ENCODE results near the gene TGFBR3. TPM values are rescaled to one million over a fixed set of nuclear protein-coding genes. Genes with fewer than 3 reads are reported as not detected.

The TGFBR3 gene
- total RNA-seq, 1 experiment from 2014 or later = 4.2 TPM

DNA sequence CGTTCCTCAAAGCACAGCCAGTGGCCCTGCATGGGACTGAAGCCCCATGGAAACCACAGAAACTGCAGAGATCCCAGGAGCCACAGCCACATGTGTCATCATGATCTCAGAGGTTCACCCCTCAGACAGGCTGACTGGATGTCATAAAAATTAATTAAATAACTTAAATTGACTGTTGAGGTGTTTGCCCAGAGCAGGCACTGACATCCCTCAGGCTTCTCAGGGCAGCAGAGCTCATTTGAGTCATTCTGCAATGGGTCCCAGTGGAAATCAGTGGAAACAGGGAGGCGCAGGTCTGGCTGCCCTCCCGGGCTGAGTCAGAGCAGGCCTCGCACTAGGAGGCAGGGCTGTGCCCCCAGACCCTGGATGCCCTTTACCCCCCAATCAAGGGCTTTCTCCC lies 250.2 kb downstream of the TGFBR3 start (continued):
- TF ChIP-seq PRRX2 (CRISPR knock-in tag; IDR thresholded peaks at IDR 0.05) (no peak), GABPB1 (CRISPR knock-in tag; IDR thresholded peaks at IDR 0.05) (no peak)

DNA sequence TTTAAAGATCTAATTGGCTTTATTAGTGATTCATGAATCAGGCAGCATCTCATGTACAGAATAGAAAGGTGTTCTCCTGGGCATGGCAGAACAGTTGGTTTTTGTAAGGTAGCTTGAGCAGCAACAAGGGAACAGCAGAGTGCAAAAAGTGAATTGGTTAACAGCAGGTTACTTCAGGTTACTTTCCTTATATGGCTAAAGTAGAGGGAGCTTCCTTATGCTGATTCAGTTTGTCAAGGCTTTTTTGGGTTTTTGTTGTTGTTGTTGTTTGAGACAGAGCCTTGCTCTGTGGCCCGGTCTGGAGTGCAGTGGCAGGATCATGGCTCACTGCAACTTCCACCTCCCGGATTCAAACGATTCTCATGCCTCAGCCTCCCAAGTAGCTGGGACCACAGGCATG lies 252.5 kb downstream of the TGFBR3 start:
- H3K9me3 Mint-ChIP-seq = peaks cover 15% of the 10 kb centered on the region
- DNase-seq (ENCODE audit: low spot score) (no peak), ATAC-seq (peak; percentile 55)
- ChIA-PET POLR2A (no interaction called here), CTCF (interaction anchor here (0.6 kb wide), 1 partner anchor 130 kb away, joined by 3 read pairs; no protein-coding TSS in a partner anchor)
- H3K27me3 Mint-ChIP-seq (ENCODE audit: low read depth) = no peaks in the 10 kb centered on the region
- peaks cover 21% of the 10 kb centered on the region for H3K4me1 Mint-ChIP-seq
- H3K27ac Mint-ChIP-seq = no peak overlapping the region; the same call in 1 of the 2 replicates
- TF ChIP-seq NFYB (CRISPR knock-in tag; conservative IDR thresholded peaks at IDR 0.05; ENCODE audit: low read depth) = no peak
- no peak for TF ChIP-seq GABPB1 (CRISPR knock-in tag; IDR thresholded peaks at IDR 0.05)
- TF ChIP-seq, protein P1, sequence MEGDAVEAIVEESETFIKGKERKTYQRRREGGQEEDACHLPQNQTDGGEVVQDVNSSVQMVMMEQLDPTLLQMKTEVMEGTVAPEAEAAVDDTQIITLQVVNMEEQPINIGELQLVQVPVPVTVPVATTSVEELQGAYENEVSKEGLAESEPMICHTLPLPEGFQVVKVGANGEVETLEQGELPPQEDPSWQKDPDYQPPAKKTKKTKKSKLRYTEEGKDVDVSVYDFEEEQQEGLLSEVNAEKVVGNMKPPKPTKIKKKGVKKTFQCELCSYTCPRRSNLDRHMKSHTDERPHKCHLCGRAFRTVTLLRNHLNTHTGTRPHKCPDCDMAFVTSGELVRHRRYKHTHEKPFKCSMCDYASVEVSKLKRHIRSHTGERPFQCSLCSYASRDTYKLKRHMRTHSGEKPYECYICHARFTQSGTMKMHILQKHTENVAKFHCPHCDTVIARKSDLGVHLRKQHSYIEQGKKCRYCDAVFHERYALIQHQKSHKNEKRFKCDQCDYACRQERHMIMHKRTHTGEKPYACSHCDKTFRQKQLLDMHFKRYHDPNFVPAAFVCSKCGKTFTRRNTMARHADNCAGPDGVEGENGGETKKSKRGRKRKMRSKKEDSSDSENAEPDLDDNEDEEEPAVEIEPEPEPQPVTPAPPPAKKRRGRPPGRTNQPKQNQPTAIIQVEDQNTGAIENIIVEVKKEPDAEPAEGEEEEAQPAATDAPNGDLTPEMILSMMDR (IDR thresholded peaks at IDR 0.05) = no peak
- TF ChIP-seq, protein P2, sequence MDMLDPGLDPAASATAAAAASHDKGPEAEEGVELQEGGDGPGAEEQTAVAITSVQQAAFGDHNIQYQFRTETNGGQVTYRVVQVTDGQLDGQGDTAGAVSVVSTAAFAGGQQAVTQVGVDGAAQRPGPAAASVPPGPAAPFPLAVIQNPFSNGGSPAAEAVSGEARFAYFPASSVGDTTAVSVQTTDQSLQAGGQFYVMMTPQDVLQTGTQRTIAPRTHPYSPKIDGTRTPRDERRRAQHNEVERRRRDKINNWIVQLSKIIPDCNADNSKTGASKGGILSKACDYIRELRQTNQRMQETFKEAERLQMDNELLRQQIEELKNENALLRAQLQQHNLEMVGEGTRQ (CRISPR knock-in tag; IDR thresholded peaks at IDR 0.05) = no peak
- no peak for TF ChIP-seq KAT7 (CRISPR knock-in tag; IDR thresholded peaks at IDR 0.05; ENCODE audit: borderline replicate concordance)
- TF ChIP-seq TCF7 (CRISPR knock-in tag; IDR thresholded peaks at IDR 0.05; ENCODE audit: low read depth) = no peak
- TF ChIP-seq IRF2 (CRISPR knock-in tag; IDR thresholded peaks at IDR 0.05; ENCODE audit: borderline replicate concordance, low read depth) = no peak
- TF ChIP-seq, protein P3, sequence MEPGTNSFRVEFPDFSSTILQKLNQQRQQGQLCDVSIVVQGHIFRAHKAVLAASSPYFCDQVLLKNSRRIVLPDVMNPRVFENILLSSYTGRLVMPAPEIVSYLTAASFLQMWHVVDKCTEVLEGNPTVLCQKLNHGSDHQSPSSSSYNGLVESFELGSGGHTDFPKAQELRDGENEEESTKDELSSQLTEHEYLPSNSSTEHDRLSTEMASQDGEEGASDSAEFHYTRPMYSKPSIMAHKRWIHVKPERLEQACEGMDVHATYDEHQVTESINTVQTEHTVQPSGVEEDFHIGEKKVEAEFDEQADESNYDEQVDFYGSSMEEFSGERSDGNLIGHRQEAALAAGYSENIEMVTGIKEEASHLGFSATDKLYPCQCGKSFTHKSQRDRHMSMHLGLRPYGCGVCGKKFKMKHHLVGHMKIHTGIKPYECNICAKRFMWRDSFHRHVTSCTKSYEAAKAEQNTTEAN (CRISPR knock-in tag; IDR thresholded peaks at IDR 0.05) = no peak
- no peak for TF ChIP-seq FOXJ3 (CRISPR knock-in tag; IDR thresholded peaks at IDR 0.05; ENCODE audit: borderline replicate concordance)
- TF ChIP-seq ZNF416 (CRISPR knock-in tag; IDR thresholded peaks at IDR 0.05) = no peak
- TF ChIP-seq NR2C2 (CRISPR knock-in tag; IDR thresholded peaks at IDR 0.05) = no peak
- TF ChIP-seq ZNF219 (CRISPR knock-in tag; IDR thresholded peaks at IDR 0.05; ENCODE audit: borderline replicate concordance) = no peak
- TF ChIP-seq, protein P4, sequence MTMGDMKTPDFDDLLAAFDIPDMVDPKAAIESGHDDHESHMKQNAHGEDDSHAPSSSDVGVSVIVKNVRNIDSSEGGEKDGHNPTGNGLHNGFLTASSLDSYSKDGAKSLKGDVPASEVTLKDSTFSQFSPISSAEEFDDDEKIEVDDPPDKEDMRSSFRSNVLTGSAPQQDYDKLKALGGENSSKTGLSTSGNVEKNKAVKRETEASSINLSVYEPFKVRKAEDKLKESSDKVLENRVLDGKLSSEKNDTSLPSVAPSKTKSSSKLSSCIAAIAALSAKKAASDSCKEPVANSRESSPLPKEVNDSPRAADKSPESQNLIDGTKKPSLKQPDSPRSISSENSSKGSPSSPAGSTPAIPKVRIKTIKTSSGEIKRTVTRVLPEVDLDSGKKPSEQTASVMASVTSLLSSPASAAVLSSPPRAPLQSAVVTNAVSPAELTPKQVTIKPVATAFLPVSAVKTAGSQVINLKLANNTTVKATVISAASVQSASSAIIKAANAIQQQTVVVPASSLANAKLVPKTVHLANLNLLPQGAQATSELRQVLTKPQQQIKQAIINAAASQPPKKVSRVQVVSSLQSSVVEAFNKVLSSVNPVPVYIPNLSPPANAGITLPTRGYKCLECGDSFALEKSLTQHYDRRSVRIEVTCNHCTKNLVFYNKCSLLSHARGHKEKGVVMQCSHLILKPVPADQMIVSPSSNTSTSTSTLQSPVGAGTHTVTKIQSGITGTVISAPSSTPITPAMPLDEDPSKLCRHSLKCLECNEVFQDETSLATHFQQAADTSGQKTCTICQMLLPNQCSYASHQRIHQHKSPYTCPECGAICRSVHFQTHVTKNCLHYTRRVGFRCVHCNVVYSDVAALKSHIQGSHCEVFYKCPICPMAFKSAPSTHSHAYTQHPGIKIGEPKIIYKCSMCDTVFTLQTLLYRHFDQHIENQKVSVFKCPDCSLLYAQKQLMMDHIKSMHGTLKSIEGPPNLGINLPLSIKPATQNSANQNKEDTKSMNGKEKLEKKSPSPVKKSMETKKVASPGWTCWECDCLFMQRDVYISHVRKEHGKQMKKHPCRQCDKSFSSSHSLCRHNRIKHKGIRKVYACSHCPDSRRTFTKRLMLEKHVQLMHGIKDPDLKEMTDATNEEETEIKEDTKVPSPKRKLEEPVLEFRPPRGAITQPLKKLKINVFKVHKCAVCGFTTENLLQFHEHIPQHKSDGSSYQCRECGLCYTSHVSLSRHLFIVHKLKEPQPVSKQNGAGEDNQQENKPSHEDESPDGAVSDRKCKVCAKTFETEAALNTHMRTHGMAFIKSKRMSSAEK (CRISPR knock-in tag; IDR thresholded peaks at IDR 0.05; ENCODE audit: borderline replicate concordance) = no peak
- TF ChIP-seq GTF2I (CRISPR knock-in tag; conservative IDR thresholded peaks at IDR 0.05) = no peak
- no peak overlapping the region for H3K4me3 Mint-ChIP-seq
- H3K36me3 Mint-ChIP-seq = no peaks in the 10 kb centered on the region

DNA sequence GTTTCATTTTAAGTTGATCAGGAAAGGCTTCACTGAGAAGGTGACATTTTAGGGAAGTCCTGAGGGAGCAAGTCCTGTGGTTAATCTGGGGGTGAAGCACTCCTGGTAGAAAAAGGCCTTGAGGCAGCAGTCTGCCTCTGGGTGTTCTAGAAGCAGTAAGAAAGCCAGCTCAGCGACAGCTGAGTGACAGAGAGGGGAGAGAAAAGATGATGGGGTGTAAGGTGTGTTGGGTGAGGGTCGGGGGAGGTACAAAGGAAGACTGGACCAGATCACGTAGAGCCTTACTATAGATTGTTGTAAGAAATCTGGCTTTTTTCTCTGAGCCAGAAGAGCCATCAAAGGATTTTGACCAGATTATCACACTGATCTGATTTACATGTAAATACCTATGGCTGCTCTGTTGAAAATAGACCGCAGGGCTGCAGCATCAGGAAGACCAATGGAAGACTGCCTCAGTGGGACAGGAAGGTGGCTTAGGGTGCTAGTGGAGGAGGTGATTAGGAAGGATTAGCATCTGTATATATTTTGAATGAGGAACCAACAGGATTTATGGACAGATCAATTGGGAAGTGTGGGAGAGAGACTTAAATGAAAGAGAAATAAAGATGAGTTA lies 254.1 kb downstream of the TGFBR3 start:
- Mint-ChIP-seq H3K27ac (peak overlapping the region; percentile 77), H3K9me3 (peaks cover 15% of the 10 kb centered on the region), H3K4me3 (no peak overlapping the region), H3K4me1 (peaks cover 21% of the 10 kb centered on the region), H3K27me3 (ENCODE audit: low read depth) (no peaks in the 10 kb centered on the region), H3K36me3 (no peaks in the 10 kb centered on the region)
- ATAC-seq (peak; percentile 85), DNase-seq (ENCODE audit: low spot score) (no peak)
- POLR2A ChIA-PET = no interaction called here
- CTCF ChIA-PET = no interaction called here
- TF ChIP-seq ZBTB21 (CRISPR knock-in tag; IDR thresholded peaks at IDR 0.05; ENCODE audit: borderline replicate concordance) (0 out of 2 replicates have a peak, but pooled peaks have one; percentile 31), OVOL2 (CRISPR knock-in tag; IDR thresholded peaks at IDR 0.05; ENCODE audit: borderline replicate concordance) (no peak), CBFB (CRISPR knock-in tag; IDR thresholded peaks at IDR 0.05; ENCODE audit: low read depth) (0 out of 2 replicates have a peak, but pooled peaks have one; percentile 43)
- TF ChIP-seq, protein P5, sequence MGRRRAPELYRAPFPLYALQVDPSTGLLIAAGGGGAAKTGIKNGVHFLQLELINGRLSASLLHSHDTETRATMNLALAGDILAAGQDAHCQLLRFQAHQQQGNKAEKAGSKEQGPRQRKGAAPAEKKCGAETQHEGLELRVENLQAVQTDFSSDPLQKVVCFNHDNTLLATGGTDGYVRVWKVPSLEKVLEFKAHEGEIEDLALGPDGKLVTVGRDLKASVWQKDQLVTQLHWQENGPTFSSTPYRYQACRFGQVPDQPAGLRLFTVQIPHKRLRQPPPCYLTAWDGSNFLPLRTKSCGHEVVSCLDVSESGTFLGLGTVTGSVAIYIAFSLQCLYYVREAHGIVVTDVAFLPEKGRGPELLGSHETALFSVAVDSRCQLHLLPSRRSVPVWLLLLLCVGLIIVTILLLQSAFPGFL (CRISPR knock-in tag; IDR thresholded peaks at IDR 0.05; ENCODE audit: borderline replicate concordance) = no peak
